Breast epithelium (tissue), 3 donors: Measurements from ENCODE around the gene ANGPT4.

ENCODE experiments used
- POLR2A ChIP-seq: fragments of 450-650 bp; IDR thresholded peaks from one replicate; pipeline ENCODE4 v1.6.1; 2016; ENCODE audit warnings: antibody characterized with exemption, mild to moderate bottlenecking, moderate library complexity
- POLR2AphosphoS5 ChIP-seq, 3 donors: sonication (generic); formaldehyde crosslinking; IDR thresholded peaks; one replicate each; pipeline ENCODE4 v1.6.1; 2017; ENCODE audit warnings: antibody characterized with exemption in 3 of 3
- TF ChIP-seq, protein P1 (sequence below), 3 donors: fragments of 450-650 bp; IDR thresholded peaks; one replicate each; pipeline ENCODE4 v1.5.1; 2016 to 2017; ENCODE audit warnings: antibody characterized with exemption in 3 of 3, mild to moderate bottlenecking in 3 of 3, moderate library complexity in 3 of 3

DNA sequence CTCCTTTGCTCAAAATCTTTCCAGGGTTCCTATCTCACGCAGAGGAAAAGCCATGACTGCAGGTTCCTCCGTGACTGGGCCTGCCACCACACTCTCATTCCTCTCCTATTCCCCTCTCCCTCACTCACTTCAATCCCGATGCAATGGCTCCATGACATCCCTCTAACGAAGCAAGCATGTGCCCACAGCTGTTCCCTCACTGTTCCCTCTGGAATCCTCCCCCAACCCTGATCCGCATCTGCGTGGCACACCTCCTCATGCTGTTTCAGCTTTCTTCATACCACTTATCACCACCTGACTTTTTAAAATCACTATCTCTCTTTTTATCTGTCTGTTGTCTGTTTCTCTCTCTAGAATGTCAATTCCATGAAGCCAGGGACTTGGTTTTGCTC is 25.5 kb downstream of the ANGPT4 start:
- TF ChIP-seq POLR2A (no peak), POLR2AphosphoS5 (IDR thresholded peaks at IDR 0.05) (no peak)
- TF ChIP-seq, protein P1, sequence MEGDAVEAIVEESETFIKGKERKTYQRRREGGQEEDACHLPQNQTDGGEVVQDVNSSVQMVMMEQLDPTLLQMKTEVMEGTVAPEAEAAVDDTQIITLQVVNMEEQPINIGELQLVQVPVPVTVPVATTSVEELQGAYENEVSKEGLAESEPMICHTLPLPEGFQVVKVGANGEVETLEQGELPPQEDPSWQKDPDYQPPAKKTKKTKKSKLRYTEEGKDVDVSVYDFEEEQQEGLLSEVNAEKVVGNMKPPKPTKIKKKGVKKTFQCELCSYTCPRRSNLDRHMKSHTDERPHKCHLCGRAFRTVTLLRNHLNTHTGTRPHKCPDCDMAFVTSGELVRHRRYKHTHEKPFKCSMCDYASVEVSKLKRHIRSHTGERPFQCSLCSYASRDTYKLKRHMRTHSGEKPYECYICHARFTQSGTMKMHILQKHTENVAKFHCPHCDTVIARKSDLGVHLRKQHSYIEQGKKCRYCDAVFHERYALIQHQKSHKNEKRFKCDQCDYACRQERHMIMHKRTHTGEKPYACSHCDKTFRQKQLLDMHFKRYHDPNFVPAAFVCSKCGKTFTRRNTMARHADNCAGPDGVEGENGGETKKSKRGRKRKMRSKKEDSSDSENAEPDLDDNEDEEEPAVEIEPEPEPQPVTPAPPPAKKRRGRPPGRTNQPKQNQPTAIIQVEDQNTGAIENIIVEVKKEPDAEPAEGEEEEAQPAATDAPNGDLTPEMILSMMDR (IDR thresholded peaks at IDR 0.05), result no peak
